ENCODE data around the gene PTPN4.

Gene PTPN4

GRCh38 chr2:119734047-119734446, 25.7 kb upstream of the PTPN4 start:
- no peak for DNase-seq
- H3K4me2 ChIP-seq (ENCODE audit: low read length), result no peak overlapping the region
- no CpG with 5 or more reads among the region's 4 CpGs for WGBS (ENCODE audit: extremely low coverage, insufficient coverage, insufficient read length)
- no peak overlapping the region for H2BK12ac ChIP-seq (ENCODE audit: low read length)
- H3K79me1 ChIP-seq (ENCODE audit: low read length), result no peaks in the 10 kb centered on the region
- no peak overlapping the region for H4K91ac ChIP-seq (ENCODE audit: low read depth, low read length)
- peaks cover 2% of the 10 kb centered on the region for H3K9me3 ChIP-seq (ENCODE audit: insufficient read depth, low read depth, low read length)
- H3K23ac ChIP-seq (ENCODE audit: low read length), result no peak overlapping the region
- H3K4me3 ChIP-seq (ENCODE audit: low read depth, low read length), result no peak overlapping the region
- H2BK5ac ChIP-seq (ENCODE audit: low read depth, low read length, poor library complexity), result no peak overlapping the region
- no peak overlapping the region for H3K4ac ChIP-seq (ENCODE audit: low read depth, low read length)
- peaks cover 2% of the 10 kb centered on the region for H3K27me3 ChIP-seq (ENCODE audit: insufficient read depth, low read length)
- no peak overlapping the region for H3K18ac ChIP-seq (ENCODE audit: low read length)
- no peak overlapping the region for H4K12ac ChIP-seq (ENCODE audit: low read depth, low read length)
- H2AFZ ChIP-seq (ENCODE audit: insufficient read depth, low read length, poor library complexity), result no peak overlapping the region
- H3K9ac ChIP-seq (ENCODE audit: low read length), result no peak overlapping the region
- no peaks in the 10 kb centered on the region for H3K79me2 ChIP-seq (ENCODE audit: control insufficient read depth, insufficient read depth, low read length, poor library complexity)
- H4K8ac ChIP-seq (ENCODE audit: low read depth, low read length), result no peak overlapping the region
- H2BK120ac ChIP-seq (ENCODE audit: insufficient read depth, low read length, poor library complexity), result no peak overlapping the region
- no peaks in the 10 kb centered on the region for H3K36me3 ChIP-seq (ENCODE audit: control insufficient read depth in 1 of 2, insufficient read depth in 2 of 2, low read length in 2 of 2)
- H2AK5ac ChIP-seq (ENCODE audit: low read length), result no peak overlapping the region
- no peak overlapping the region for H3K14ac ChIP-seq (ENCODE audit: low read length)
- peaks cover 0 to 2% of the 10 kb centered on the region in 2 experiments for H3K4me1 ChIP-seq (ENCODE audit: control insufficient read depth in 1 of 2, insufficient read depth in 2 of 2, low read length in 2 of 2)
- no peak overlapping the region for H3K27ac ChIP-seq (ENCODE audit: low read depth, low read length)

GRCh38 chr2:119735565-119735964, 24.2 kb upstream of the PTPN4 start:
- H3K36me3 ChIP-seq (ENCODE audit: control insufficient read depth in 1 of 2, insufficient read depth in 2 of 2, low read length in 2 of 2), result no peaks in the 10 kb centered on the region
- H3K79me1 ChIP-seq (ENCODE audit: low read length), result no peaks in the 10 kb centered on the region
- no peaks in the 10 kb centered on the region for H3K79me2 ChIP-seq (ENCODE audit: control insufficient read depth, insufficient read depth, low read length, poor library complexity)
- H3K9ac ChIP-seq (ENCODE audit: low read length), result no peak overlapping the region
- H2AFZ ChIP-seq (ENCODE audit: insufficient read depth, low read length, poor library complexity), result no peak overlapping the region
- no peak overlapping the region for H3K27ac ChIP-seq (ENCODE audit: low read depth, low read length)
- H4K12ac ChIP-seq (ENCODE audit: low read depth, low read length), result no peak overlapping the region
- H3K4ac ChIP-seq (ENCODE audit: low read depth, low read length), result no peak overlapping the region
- WGBS (ENCODE audit: extremely low coverage, insufficient coverage, insufficient read length), result no CpG with 5 or more reads among the region's 8 CpGs
- H3K4me1 ChIP-seq (ENCODE audit: control insufficient read depth in 1 of 2, insufficient read depth in 2 of 2, low read length in 2 of 2), result peaks cover 0 to under 1% of the 10 kb centered on the region in 2 experiments
- H4K91ac ChIP-seq (ENCODE audit: low read depth, low read length), result no peak overlapping the region
- H3K9me3 ChIP-seq (ENCODE audit: insufficient read depth, low read depth, low read length), result peaks cover 2% of the 10 kb centered on the region
- H2BK5ac ChIP-seq (ENCODE audit: low read depth, low read length, poor library complexity), result no peak overlapping the region
- H3K4me3 ChIP-seq (ENCODE audit: low read depth, low read length), result no peak overlapping the region
- H3K14ac ChIP-seq (ENCODE audit: low read length), result no peak overlapping the region
- no peak overlapping the region for H3K18ac ChIP-seq (ENCODE audit: low read length)
- H3K23ac ChIP-seq (ENCODE audit: low read length), result no peak overlapping the region
- DNase-seq, result no peak
- peaks cover 2% of the 10 kb centered on the region for H3K27me3 ChIP-seq (ENCODE audit: insufficient read depth, low read length)
- H3K4me2 ChIP-seq (ENCODE audit: low read length), result no peak overlapping the region
- H2BK12ac ChIP-seq (ENCODE audit: low read length), result no peak overlapping the region
- H2BK120ac ChIP-seq (ENCODE audit: insufficient read depth, low read length, poor library complexity), result no peak overlapping the region
- no peak overlapping the region for H2AK5ac ChIP-seq (ENCODE audit: low read length)
- H4K8ac ChIP-seq (ENCODE audit: low read depth, low read length), result no peak overlapping the region

DNA sequence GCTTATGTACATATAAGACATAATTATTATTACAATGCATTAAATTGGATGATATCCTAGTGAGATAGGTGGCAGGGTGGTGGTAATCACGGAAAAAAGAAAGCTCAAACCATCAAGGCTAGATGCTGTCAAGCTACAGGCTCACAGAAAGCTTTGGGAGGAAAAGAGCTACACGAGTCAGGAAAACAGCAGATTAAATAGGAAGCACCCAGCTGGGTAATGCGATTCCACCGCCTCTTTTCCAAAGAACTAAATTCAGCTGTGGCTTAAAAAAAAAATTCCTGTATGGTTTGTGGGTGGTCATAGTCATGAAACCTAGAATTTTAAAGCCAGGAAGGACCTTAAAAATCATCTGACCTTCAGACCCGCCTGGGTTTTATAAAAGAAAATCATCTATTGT, 23.7 kb upstream of the PTPN4 start:
- WGBS (ENCODE audit: extremely low coverage, insufficient coverage, insufficient read length), result no CpG with 5 or more reads among the region's 5 CpGs
- no peak overlapping the region for H3K9ac ChIP-seq (ENCODE audit: low read length)

GRCh38 chr2:119739580-119740255, 20.0 kb upstream of the PTPN4 start:
- H4K8ac ChIP-seq (ENCODE audit: low read depth, low read length), result no peak overlapping the region
- no peak overlapping the region for H3K18ac ChIP-seq (ENCODE audit: low read length)
- WGBS (ENCODE audit: extremely low coverage, insufficient coverage, insufficient read length), result no CpG with 5 or more reads among the region's 3 CpGs
- DNase-seq, result no peak
- H3K36me3 ChIP-seq (ENCODE audit: control insufficient read depth in 1 of 2, insufficient read depth in 2 of 2, low read length in 2 of 2), result no peaks in the 10 kb centered on the region
- no peak overlapping the region for H4K91ac ChIP-seq (ENCODE audit: low read depth, low read length)
- H3K9me3 ChIP-seq (ENCODE audit: insufficient read depth, low read depth, low read length), result peaks cover 2% of the 10 kb centered on the region
- H2BK120ac ChIP-seq (ENCODE audit: insufficient read depth, low read length, poor library complexity), result no peak overlapping the region
- no peaks in the 10 kb centered on the region for H3K79me1 ChIP-seq (ENCODE audit: low read length)
- H3K4me2 ChIP-seq (ENCODE audit: low read length), result no peak overlapping the region
- no peak overlapping the region for H2BK5ac ChIP-seq (ENCODE audit: low read depth, low read length, poor library complexity)
- no peak overlapping the region for H4K12ac ChIP-seq (ENCODE audit: low read depth, low read length)
- no peak overlapping the region for H2AK5ac ChIP-seq (ENCODE audit: low read length)
- H3K27me3 ChIP-seq (ENCODE audit: insufficient read depth, low read length), result peaks cover 2% of the 10 kb centered on the region
- H3K4me1 ChIP-seq (ENCODE audit: control insufficient read depth in 1 of 2, insufficient read depth in 2 of 2, low read length in 2 of 2), result no peaks in the 10 kb centered on the region
- no peak overlapping the region for H3K9ac ChIP-seq (ENCODE audit: low read length)
- no peak overlapping the region for H3K27ac ChIP-seq (ENCODE audit: low read depth, low read length)
- no peak overlapping the region for H3K4me3 ChIP-seq (ENCODE audit: low read depth, low read length)
- H2BK12ac ChIP-seq (ENCODE audit: low read length), result no peak overlapping the region
- H3K14ac ChIP-seq (ENCODE audit: low read length), result no peak overlapping the region
- H3K23ac ChIP-seq (ENCODE audit: low read length), result no peak overlapping the region
- no peaks in the 10 kb centered on the region for H3K79me2 ChIP-seq (ENCODE audit: control insufficient read depth, insufficient read depth, low read length, poor library complexity)
- H3K4ac ChIP-seq (ENCODE audit: low read depth, low read length), result no peak overlapping the region
- no peak overlapping the region for H2AFZ ChIP-seq (ENCODE audit: insufficient read depth, low read length, poor library complexity)

More for the DNA sequence above, 23.7 kb upstream of the PTPN4 start:
- Histone ChIP-seq H3K23ac (ENCODE audit: low read length) (no peak overlapping the region), H2AK5ac (ENCODE audit: low read length) (no peak overlapping the region), H3K4me2 (ENCODE audit: low read length) (no peak overlapping the region), H2BK120ac (ENCODE audit: insufficient read depth, low read length, poor library complexity) (no peak overlapping the region), H2AFZ (ENCODE audit: insufficient read depth, low read length, poor library complexity) (no peak overlapping the region), H3K36me3 (ENCODE audit: control insufficient read depth in 1 of 2, insufficient read depth in 2 of 2, low read length in 2 of 2) (no peaks in the 10 kb centered on the region), H3K4ac (ENCODE audit: low read depth, low read length) (no peak overlapping the region), H4K91ac (ENCODE audit: low read depth, low read length) (no peak overlapping the region), H4K8ac (ENCODE audit: low read depth, low read length) (no peak overlapping the region), H3K79me2 (ENCODE audit: control insufficient read depth, insufficient read depth, low read length, poor library complexity) (no peaks in the 10 kb centered on the region), H3K18ac (ENCODE audit: low read length) (no peak overlapping the region), H3K9me3 (ENCODE audit: insufficient read depth, low read depth, low read length) (peaks cover 2% of the 10 kb centered on the region), H4K12ac (ENCODE audit: low read depth, low read length) (no peak overlapping the region), H2BK5ac (ENCODE audit: low read depth, low read length, poor library complexity) (no peak overlapping the region), H3K14ac (ENCODE audit: low read length) (no peak overlapping the region), H2BK12ac (ENCODE audit: low read length) (no peak overlapping the region), H3K4me1 (ENCODE audit: control insufficient read depth in 1 of 2, insufficient read depth in 2 of 2, low read length in 2 of 2) (no peaks in the 10 kb centered on the region), H3K4me3 (ENCODE audit: low read depth, low read length) (no peak overlapping the region), H3K27ac (ENCODE audit: low read depth, low read length) (no peak overlapping the region), H3K27me3 (ENCODE audit: insufficient read depth, low read length) (peaks cover 2% of the 10 kb centered on the region), H3K79me1 (ENCODE audit: low read length) (no peaks in the 10 kb centered on the region)
- DNase-seq, result no peak

All from trophoblast cell (in vitro differentiated cells and primary cell).